GM21619 (cell line): Measurements from ENCODE around the gene CFL1.

Source experiments
- ATAC-seq: cut with Tn5 transposase; IDR thresholded peaks from one replicate; pipeline ENCODE4 v1.9.1; 2021; ENCODE audit not compliant: unreplicated experiment

Gene CFL1

GRCh38 chr11:65809496-65809895, 48.5 kb downstream of the CFL1 start:
- ATAC-seq, result no peak

GRCh38 chr11:65808744-65809341, 49.1 kb downstream of the CFL1 start:
- ATAC-seq, result no peak

GRCh38 chr11:65806979-65807378, 51.0 kb downstream of the CFL1 start:
- no peak for ATAC-seq
